HG02759 (cell line): Measurements from ENCODE around the gene TMUB1.

Source experiments
- ATAC-seq: cut with Tn5 transposase; IDR thresholded peaks from one replicate; pipeline ENCODE4 v1.9.1; 2021; ENCODE audit warnings: mild to moderate bottlenecking, moderate library complexity; ENCODE audit not compliant: unreplicated experiment

The TMUB1 gene

GRCh38 chr7:151121380-151122170 is 38.3 kb upstream of the TMUB1 start:
- no peak for ATAC-seq

- no peak for ATAC-seq
Observed at GRCh38 chr7:151120896-151121295, 37.6 kb upstream of the TMUB1 start.

GRCh38 chr7:151119902-151120301 is 36.6 kb upstream of the TMUB1 start:
- ATAC-seq = no peak

DNA sequence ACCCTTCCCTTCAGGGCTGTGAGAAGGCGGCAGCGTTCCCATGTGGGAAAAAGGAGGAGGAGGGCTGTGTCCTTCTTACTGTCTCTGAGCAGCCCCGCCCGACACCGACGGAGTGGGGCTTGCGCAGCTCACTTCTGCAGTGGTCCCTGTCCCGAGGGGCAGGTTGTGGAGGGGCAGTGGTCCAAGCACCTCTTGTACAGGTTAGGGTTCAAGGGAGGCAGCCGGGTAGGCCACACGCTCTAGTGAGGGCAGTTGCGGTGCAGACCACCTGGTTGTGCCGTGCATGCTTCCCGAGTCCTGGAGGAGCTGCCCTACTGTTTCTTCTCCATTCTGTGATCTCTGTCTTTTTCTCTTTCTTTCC is 35.7 kb upstream of the TMUB1 start:
- ATAC-seq = no peak

DNA sequence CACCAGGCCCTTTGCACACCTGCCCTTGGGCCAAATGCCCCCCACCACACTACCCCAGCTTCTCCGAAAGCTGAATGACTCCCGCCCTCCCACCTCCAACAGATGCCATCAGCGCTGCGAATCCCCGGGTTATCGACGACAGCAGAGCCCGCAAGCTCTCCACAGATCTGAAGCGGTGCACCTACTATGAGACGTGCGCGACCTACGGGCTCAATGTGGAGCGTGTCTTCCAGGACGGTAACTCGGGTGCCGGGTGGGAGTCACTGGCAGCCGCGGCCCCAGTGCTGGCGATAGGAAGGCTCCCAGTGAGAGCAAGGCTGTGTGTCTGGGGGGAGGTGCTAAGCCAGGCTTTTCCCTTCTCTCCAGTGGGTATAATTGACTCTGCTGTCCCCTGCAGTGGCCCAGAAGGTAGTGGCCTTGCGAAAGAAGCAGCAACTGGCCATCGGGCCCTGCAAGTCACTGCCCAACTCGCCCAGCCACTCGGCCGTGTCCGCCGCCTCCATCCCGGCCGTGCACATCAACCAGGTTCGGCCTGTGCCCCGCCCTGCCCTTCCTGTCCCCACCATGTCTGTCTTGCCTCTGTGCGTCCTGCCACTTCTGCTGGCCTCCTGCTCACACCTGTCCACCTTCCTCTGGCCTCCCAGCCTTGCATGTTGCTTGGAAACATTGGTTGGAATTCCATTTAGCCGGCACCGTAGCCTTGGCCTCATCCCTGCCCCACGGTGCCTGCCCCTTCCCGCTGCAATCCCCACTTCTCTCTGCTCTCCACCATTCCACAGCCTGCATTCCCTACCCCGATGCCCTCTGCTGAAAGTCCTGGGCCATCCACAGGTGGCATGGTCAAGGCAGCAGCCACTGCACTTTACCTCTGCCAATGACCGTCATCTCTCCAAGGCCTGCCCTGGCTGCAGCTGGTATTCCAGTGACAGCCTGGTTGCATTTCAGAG is 35.1 kb upstream of the TMUB1 start:
- ATAC-seq = no peak

DNA sequence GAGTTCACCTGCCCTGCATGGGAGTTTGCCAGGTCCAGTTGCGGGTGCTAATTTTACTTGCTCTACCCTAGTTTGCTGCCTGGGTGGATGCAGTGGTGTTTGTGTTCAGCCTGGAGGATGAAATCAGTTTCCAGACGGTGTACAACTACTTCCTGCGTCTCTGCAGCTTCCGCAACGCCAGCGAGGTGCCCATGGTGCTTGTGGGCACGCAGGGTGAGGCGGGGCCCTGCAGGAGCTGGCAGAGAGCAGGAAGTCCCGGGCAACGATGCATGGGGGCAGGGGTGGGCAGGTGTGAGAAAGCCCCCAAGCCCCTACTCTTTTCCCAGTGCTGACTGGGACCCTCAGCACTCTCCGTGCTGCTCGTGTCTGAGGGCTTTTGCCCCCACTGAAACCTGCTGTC is 34.3 kb upstream of the TMUB1 start:
- no peak for ATAC-seq

GRCh38 chr7:151116603-151117440 is 33.5 kb upstream of the TMUB1 start:
- ATAC-seq = no peak

DNA sequence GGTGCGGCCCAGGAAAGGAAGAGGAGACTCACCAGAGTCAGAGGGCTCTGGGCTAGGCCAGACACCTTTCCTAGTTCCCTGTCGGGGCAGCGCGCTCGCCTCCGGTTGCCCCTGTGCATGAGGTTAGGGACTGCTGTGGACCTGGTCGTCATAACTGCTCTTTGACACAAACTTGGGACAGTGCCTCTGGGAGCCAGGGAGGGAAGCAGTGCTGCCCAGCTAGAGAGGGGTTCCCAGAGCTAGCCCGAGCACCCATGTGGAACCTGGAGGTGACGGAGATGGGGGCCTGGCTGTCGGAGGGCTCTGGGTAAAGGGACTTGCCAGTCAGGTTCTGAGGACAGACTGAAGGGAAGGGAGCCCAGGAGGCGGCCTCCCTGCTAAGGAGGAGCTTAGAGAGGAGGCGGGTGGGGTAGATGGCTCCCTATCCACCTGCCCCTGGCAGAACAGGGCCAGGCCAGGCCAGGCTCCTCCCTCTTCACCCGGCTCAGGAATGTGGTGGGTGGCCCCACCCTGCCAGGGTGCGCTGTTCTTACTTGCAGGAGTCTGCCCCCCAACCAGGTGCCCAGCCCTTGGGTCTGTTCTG is 32.6 kb upstream of the TMUB1 start:
- ATAC-seq = no peak

DNA sequence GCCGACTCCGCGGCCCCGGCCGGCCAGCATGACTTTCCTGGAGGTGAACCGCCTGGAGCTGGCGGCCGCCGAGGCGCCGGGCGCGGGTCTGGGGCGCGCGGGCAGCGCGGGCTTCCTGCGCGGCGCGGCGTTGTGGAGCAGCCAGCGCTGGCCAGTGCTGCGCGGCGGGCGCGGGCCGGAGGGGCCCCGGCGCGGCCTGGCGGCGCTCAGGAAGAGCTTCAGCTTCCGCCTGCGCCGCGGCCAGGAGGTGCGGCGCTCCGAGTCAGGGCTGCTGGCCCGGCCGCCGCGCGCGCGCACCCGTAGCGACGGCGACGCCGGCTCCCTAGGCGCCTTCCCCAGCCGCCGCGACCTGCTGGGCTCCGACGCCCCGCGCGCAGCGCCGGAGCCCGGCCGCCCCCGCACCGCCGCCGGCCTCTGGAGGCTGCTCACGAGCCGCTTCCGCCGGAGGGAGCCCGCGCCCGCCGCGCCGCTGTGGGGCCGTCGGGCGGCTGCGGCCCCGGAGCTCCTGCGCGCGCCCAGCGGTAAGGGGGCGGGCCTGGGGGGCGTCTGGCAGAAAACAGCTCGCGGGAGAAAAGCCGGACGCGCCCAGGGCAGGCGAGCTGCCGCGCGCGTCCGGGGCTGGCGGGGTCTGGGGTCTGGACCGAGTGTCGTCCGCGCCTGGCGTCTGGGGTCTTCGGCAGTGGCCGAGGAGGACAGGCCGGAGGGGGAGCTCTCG is 32.0 kb upstream of the TMUB1 start:
- peak; percentile 42 for ATAC-seq

DNA sequence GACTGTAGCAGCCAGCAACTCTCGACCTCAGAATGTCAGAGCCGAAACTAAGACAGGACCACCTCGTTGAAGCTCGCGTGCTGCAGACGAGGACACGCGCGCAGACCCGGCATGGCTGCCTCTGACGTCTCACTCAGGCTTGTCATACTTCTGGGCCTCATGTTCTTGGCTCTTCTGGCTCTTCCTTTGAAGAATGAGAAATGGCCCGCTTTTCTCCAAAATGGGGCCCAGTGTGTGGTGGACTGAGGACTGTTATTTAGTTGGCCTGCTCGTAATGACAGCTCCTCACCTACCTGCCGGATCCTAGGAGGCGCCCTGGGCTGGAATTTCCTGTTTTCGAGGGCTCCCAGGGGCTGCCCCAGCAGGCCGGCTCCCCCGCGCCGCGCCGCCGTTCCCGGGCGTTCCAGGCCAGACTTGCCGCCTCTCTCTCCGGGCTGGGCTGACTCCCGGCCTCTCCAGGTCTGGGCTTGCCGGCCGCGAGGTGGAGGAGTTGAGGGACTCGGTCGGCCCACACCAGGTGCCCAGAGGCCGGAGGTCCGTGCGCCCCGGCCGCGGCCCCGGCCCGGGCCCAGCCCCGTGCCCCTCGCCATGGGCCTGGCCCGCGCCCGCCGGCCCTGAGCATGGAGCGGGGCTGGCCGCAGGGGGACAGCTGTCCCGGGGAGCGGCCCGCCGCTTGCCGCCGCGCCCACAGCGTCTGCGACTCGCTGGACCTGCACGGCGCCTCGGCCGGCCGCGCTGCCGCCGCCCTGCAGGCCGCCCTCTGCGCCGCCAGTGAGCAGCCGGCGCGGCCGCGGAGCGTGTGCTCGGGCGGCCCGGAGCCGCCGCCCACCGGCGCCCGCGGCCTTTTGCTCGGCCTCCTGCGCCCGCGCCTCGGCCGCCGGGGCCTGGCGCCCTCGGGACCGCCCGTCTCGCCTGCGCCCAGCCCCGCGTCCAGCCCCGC is 31.1 kb upstream of the TMUB1 start:
- ATAC-seq = peak; percentile 30

DNA sequence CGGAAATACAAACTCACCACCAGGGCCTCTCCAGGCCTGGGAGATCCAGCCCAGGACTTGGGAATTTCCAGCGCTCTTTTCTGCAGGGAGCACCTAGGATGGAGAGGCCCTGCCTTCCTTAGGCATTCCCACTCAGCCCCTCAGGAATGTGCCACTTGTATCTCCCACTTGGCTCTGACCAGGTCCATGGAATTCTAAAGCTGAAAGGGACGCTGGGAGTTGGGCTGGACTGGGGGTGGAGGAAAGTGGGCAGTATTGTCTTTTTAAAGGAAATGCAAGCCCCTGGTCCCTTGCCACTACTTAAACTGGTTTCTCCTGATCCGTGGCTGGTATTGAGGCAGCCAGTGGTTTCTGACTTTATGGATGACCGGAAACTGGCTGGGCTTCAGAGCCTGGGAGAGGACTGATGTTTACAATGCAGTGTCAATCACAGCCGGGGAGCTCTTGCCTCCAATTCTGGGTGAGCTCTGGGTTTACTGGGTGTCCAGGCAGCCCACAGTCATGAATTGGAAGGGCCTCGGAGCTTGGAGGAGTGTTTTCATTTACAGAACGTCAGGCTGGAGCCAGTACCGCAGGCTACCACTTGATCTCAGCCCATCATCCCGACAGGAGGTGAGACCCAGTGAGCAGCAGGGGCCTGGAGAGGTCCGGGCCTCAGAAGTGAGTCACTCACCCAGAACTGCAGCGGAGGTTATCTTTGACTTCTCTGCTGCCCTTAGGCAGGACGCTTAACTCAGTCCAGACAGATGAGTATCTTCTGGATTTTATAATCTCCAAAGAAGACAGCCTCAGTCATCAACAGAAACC is 30.3 kb upstream of the TMUB1 start:
- no peak for ATAC-seq

DNA sequence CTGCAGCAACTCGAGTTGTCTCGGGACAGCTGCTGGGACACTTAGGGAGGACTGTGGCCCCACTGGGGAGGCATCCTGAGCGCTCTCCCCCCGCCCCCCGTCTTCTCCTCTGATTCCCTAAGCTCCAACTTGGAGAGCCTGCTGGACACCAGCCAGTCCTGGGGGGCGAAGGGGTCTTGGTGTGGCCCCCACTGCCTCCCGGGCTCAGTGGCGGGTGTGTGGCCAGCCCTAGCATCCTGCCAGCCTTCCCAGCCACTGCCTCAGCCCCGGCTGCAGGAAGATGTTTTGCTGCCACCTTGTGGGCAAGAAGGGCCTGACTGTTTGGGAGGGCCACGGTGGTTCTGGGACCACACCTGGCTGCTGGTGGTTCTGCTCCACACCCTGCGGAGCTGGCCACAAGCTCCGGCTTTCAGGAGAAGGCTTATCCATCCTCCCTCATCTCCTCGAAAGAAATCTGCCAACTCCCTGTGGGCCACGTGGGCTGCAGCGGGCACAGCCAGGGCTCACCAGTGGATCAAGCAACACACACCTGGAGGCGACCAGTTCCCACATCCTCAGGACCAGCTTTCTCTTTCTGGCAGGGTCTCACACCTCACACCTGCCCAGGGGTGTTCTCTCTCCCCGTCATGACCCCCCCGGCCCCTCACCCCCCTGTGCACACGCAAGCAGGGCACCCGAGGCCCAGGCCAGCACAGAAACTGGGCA is 27.8 kb upstream of the TMUB1 start:
- ATAC-seq = peak; percentile 81

GRCh38 chr7:151110236-151110940 is 27.1 kb upstream of the TMUB1 start:
- no peak for ATAC-seq

- ATAC-seq = no peak
Observed at GRCh38 chr7:151109094-151110048, 26.1 kb upstream of the TMUB1 start.

GRCh38 chr7:151107882-151108281 is 24.6 kb upstream of the TMUB1 start:
- ATAC-seq = no peak
